Effector CD4-positive, alpha-beta T cell (primary cell): ENCODE results near the gene MYH7B.

ENCODE experiments used
- DNase-seq: peaks from one replicate; pipeline ENCODE4 v3.0.0-alpha.2; 2020
- total RNA-seq: gene quantifications from one replicate; lab custom pipeline; 2026; lab: John Stamatoyannopoulos, UW

The MYH7B gene
- 1.9 reads per million, percentile 2 among the genes with 10 or more reads in this experiment for total RNA-seq

GRCh38 chr20:34955231-34956040, at the start of gene MYH7B, which contains the start of gene GSS:
Gene MYH7B, plus strand, starts transcription at chr20:34955868. Its CDS starts 22,138 bp downstream, at chr20:34978006.
Gene GSS, minus strand, starts transcription at chr20:34955806. Its CDS starts 3,954 bp downstream, at chr20:34951852.
- peak; percentile 96 for DNase-seq

- no peak for DNase-seq
These were observed 47.8 kb upstream of the MYH7B start for GRCh38 chr20:34907616-34908469.

- no peak for DNase-seq
These were observed 40.5 kb upstream of the MYH7B start for GRCh38 chr20:34915131-34915530.

- no peak for DNase-seq
These were observed 39.8 kb upstream of the MYH7B start for GRCh38 chr20:34915749-34916455.

- no peak for DNase-seq
These were observed 38.8 kb upstream of the MYH7B start for GRCh38 chr20:34916774-34917354.

GRCh38 chr20:34920055-34920454, 35.6 kb upstream of the MYH7B start:
- DNase-seq: no peak

GRCh38 chr20:34921436-34921835, 34.2 kb upstream of the MYH7B start:
- DNase-seq: no peak

GRCh38 chr20:34922654-34923381, 32.9 kb upstream of the MYH7B start:
- DNase-seq: no peak

- no peak for DNase-seq
These were observed 32.3 kb upstream of the MYH7B start for GRCh38 chr20:34923414-34923813.

GRCh38 chr20:34925341-34925740, 30.3 kb upstream of the MYH7B start:
- no peak for DNase-seq

GRCh38 chr20:34925981-34926380, 29.7 kb upstream of the MYH7B start:
- no peak for DNase-seq

GRCh38 chr20:34926581-34926980, 29.1 kb upstream of the MYH7B start:
- no peak for DNase-seq

- DNase-seq: no peak
These were observed 27.9 kb upstream of the MYH7B start for GRCh38 chr20:34927736-34928135.

- DNase-seq: no peak
These were observed 27.3 kb upstream of the MYH7B start for GRCh38 chr20:34928411-34928810.

- no peak for DNase-seq
These were observed 23.9 kb upstream of the MYH7B start for GRCh38 chr20:34931771-34932170.

GRCh38 chr20:34938466-34939163, 17.1 kb upstream of the MYH7B start:
- DNase-seq: no peak

GRCh38 chr20:34940081-34940481, 15.6 kb upstream of the MYH7B start:
- no peak for DNase-seq

- DNase-seq: no peak
These were observed 14.4 kb upstream of the MYH7B start for GRCh38 chr20:34941226-34941625.

GRCh38 chr20:34942301-34942700, 13.4 kb upstream of the MYH7B start:
- DNase-seq: no peak

GRCh38 chr20:34943808-34944567, 11.7 kb upstream of the MYH7B start:
- no peak for DNase-seq
